ENCODE measurements around the gene GNPDA1.
"Not testable (repeated sequence)": the region's sequence is repeated elsewhere in the genome, so short reads cannot be mapped to it uniquely, and the experiment has no call there.

GNPDA1 gene

GRCh38 chr5:142012792-142013388 is at the start of gene GNPDA1:
GNPDA1 (minus strand) TSS chr5:142013027; CDS start chr5:142012035, 992 bp downstream.
- peak; percentile 45 to 47 for DNase-seq (ENCODE audit: low read depth in 2 of 2)

GRCh38 chr5:142059304-142059940 is 46.6 kb upstream of the GNPDA1 start:
- no peak for DNase-seq (ENCODE audit: low read depth in 2 of 2)

- DNase-seq (ENCODE audit: low read depth in 2 of 2): no peak
Measured at GRCh38 chr5:142057697-142058056, 44.9 kb upstream of the GNPDA1 start.

- no peak for DNase-seq (ENCODE audit: low read depth in 2 of 2)
Measured at GRCh38 chr5:142056816-142057696, 44.2 kb upstream of the GNPDA1 start.

- DNase-seq (ENCODE audit: low read depth in 2 of 2): no peak
Measured at GRCh38 chr5:142055301-142055700, 42.5 kb upstream of the GNPDA1 start.

- no peak for DNase-seq (ENCODE audit: low read depth in 2 of 2)
Measured at GRCh38 chr5:142053426-142054151, 40.8 kb upstream of the GNPDA1 start.

- not testable (repeated sequence) for DNase-seq (ENCODE audit: low read depth in 2 of 2)
Measured at GRCh38 chr5:142052026-142052425, 39.2 kb upstream of the GNPDA1 start.

GRCh38 chr5:142048272-142048671 is 35.4 kb upstream of the GNPDA1 start:
- DNase-seq (ENCODE audit: low read depth in 2 of 2): no peak

GRCh38 chr5:142046191-142046590 is 33.4 kb upstream of the GNPDA1 start:
- DNase-seq (ENCODE audit: low read depth in 2 of 2): no peak

GRCh38 chr5:142040881-142041280 is 28.1 kb upstream of the GNPDA1 start:
- DNase-seq (ENCODE audit: low read depth in 2 of 2): not testable (repeated sequence)

GRCh38 chr5:142040285-142040684 is 27.5 kb upstream of the GNPDA1 start:
- no peak for DNase-seq (ENCODE audit: low read depth in 2 of 2)

- no peak for DNase-seq (ENCODE audit: low read depth in 2 of 2)
Measured at GRCh38 chr5:142038735-142039134, 25.9 kb upstream of the GNPDA1 start.

- not testable (repeated sequence) for DNase-seq (ENCODE audit: low read depth in 2 of 2)
Measured at GRCh38 chr5:142037599-142037998, 24.8 kb upstream of the GNPDA1 start.

- no peak for DNase-seq (ENCODE audit: low read depth in 2 of 2)
Measured at GRCh38 chr5:142036918-142037317, 24.1 kb upstream of the GNPDA1 start.

- no peak for DNase-seq (ENCODE audit: low read depth in 2 of 2)
Measured at GRCh38 chr5:142034994-142035393, 22.2 kb upstream of the GNPDA1 start.

- DNase-seq (ENCODE audit: low read depth in 2 of 2): not testable (repeated sequence)
Measured at GRCh38 chr5:142033632-142034567, 21.1 kb upstream of the GNPDA1 start.

GRCh38 chr5:142032747-142033631 is 20.2 kb upstream of the GNPDA1 start:
- no peak for DNase-seq (ENCODE audit: low read depth in 2 of 2)

GRCh38 chr5:142032150-142032549 is 19.3 kb upstream of the GNPDA1 start:
- no peak for DNase-seq (ENCODE audit: low read depth in 2 of 2)

- no peak for DNase-seq (ENCODE audit: low read depth in 2 of 2)
Measured at GRCh38 chr5:142025637-142026036, 12.8 kb upstream of the GNPDA1 start.

GRCh38 chr5:142024771-142025304 is 12.0 kb upstream of the GNPDA1 start:
- peak; percentile 60 to 71 for DNase-seq (ENCODE audit: low read depth in 2 of 2)

Measured in activated CD8-positive, alpha-beta memory T cell treated with anti-CD3 and anti-CD28 coated beads for 4 hours (primary cell).